ENCODE results near the gene YBX3.
A peak's percentile ranks its signal among the peaks of the same experiment; 100 is the strongest.
"Not testable (repeated sequence)": the region's sequence is repeated elsewhere in the genome, so short reads cannot be mapped to it uniquely, and the experiment has no call there.

YBX3 gene

GRCh38 chr12:10722905-10723746 is at the start of gene YBX3:
YBX3 (minus strand) TSS chr12:10723323; CDS start chr12:10723111, 212 bp downstream.
- peak; percentile 92 for DNase-seq

- DNase-seq: no peak
Observed at GRCh38 chr12:10771132-10771733, 48.1 kb upstream of the YBX3 start.

DNA sequence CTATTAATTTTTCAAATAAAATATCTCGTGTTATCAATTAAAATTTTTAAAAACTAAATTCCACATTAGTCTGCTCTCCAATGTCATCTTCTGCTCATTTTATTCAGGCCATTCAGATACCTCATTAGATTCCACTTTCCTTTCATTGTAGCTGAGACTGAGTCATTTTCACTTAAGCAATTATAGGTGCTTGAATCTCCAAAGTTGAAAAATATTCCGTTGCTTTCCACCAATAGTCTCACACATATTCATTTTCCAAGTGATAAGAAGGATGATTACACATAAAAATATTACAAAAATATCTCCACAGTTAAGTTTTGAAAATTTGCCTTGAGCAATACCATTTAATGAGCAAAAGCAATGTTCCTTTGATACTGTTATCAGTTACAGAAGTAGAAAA is 36.5 kb upstream of the YBX3 start:
- no peak for DNase-seq

DNA sequence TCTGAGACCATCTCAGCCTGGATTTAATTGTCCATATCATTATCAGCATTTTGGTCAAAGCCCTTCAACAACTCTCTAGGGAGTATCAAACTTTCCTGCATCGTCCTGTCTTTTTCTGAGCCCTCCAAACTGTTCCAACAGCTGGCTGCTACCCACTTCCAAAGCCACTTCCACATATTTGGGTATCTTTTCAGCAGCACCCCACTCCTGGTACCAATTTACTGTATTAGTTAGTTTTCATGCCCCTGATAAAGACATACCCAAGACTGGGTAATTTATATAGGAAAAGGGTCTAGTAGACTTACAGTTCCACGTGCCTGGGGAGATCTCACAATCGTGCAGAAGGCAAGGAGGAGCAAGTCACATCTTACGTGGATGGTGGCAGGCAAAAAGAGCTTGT is 33.1 kb upstream of the YBX3 start:
- DNase-seq: no peak

DNA sequence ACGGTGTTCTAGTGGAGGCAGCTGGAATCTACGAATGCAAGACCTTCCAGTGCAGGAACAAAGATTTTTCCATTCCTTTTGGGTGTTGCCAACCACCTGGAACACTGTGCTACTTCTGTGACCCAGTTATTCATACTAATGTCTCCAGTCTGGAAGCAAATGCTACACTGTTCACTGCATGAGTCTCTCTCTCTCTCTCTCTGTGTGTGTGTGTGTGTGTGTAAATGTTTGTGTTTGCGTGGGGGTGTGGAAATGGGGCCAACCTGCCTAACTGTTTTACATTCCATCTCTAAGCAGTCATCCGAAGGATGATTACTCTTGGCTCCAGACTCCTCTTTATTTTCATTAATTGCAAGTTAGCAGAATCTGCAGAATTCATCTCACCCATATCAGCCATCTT is 29.9 kb upstream of the YBX3 start:
- DNase-seq: no peak

GRCh38 chr12:10750385-10750727 is 27.2 kb upstream of the YBX3 start:
- DNase-seq: no peak

DNA sequence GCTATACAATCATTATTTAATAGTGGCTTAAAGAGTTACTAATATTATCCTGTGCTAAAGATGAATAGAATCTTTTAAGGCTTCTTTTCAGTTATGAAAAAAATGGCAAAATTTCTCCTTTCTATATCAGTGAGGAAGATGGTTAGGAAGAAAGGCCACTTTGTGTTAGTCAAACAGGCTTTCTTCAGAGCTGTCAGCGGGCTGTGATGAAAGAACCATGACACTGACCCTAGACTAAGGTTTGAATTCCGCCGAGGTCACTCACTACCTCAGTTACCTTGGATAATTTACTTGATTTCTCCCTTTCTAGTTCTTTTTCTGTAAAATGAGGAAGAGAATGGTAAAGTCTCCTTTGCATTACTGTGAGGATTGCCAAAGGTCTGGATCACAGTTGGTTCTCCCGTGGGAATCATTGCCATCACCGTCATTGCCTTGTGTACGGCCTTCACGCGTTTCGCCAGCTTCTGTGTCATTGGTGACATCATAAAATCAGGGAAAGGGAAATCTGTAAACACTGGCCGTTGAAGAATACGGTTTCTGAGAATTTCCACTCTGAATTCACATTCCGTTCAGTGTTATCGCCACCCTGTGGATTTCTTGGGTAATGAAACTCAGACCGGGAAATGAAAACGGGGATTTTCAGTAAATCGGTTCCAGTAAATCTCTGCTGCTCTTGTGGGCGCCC is 26.7 kb upstream of the YBX3 start:
- peak; percentile 88 for DNase-seq

DNA sequence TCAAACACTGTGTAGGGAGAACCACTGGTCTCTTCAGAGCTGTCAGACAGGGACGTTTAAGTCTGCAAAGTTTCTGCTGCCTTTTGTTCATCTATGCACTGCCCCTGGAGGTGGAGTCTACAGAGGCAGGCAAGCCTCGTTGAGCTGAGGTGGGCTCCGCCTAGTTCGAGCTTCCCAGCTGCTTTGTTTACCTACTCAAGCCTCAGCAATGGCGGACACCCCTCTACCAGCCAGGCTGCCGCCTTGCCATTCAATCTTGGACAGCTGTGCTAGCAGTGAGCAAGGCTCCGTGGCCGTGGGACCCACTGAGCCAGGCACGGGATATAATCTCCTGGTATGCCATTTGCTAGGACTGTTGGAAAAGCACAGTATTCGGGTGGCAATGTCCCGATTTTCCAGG is 24.6 kb upstream of the YBX3 start:
- no peak for DNase-seq

GRCh38 chr12:10743420-10743819 is 20.3 kb upstream of the YBX3 start:
- not testable (repeated sequence) for DNase-seq

DNA sequence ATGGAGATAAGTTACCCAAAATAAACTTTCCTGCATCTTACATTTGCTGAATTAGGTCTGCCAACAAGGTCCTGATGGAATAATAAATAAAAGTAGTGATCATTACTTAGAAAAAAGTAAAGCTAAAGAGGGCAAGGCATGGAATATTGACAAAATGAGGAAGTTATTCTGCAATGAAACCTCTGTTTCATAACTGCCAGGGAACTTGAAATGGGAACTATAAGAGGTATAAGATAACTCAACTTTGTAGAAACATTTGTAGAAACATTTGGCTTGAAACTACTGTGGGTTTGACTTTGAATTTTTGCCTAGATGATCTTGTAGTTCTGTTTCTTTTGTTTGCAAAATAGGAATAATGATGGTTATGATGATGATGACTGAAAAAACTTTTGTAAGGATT is 18.7 kb upstream of the YBX3 start:
- DNase-seq: no peak

GRCh38 chr12:10740182-10740581 is 17.1 kb upstream of the YBX3 start:
- no peak for DNase-seq

DNA sequence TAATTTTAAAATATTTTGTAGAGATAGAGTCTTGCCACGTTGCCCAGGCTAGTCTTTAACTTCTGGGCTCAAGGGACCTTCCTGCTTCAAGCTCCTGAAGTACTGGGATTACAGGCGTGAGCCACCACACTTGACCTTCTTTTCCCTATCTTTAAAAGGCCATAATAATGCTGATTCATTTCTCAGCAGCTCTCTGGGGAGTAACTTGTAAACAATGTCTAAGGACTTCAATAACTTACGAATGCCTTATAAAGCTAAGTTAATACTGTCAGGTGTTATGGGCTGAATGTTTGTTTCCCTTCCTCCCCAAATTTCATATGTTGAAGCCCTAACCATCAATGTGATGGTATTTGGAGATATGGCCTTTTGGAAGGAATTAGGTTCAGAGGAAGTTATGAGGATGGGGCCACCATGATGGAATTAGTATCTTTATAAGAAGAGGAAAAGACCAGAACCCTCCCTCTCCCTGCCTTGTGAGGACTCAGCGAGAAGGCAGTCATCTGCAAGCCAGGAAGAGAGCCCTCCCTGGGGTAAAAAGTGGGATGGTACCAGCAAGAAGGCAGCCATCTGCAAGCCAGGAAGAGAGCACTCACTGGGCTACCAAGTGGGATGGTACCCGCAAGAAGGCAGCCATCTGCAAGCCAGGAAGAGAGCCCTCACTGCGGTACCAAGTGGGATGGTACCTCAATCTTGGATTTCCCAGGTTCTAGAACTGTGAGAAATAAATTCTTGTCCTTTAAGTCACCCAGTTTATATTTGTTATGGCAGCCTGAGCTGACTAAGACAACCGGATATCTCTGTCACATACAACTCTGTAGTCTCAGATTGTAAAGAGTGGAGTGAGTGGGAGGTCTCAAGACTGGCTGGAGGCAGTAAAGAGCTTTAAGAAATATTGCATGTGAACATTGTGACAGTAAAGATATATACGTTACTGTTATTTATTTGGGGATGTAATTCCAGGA is 16.3 kb upstream of the YBX3 start:
- DNase-seq: no peak

- DNase-seq: no peak
Observed at GRCh38 chr12:10737249-10737648, 14.1 kb upstream of the YBX3 start.

DNA sequence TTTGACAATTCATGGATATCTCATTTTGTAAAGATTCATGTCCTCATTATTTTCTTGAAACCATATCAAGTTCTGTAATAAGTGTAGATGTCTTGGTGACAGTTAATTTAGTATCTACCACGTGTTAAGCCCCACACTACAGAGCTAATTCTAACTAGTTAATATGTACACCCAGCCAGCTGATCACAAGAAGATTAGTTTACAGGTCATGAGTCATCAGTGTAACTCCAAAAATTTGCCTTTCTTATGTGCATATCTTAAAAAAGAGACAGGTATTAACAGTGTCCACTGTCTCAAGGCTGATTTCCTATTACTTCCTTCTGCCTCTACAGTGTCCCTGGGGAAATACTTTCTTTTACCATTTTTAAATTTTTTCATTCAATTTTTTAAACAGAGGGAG is 13.3 kb upstream of the YBX3 start:
- no peak for DNase-seq

DNA sequence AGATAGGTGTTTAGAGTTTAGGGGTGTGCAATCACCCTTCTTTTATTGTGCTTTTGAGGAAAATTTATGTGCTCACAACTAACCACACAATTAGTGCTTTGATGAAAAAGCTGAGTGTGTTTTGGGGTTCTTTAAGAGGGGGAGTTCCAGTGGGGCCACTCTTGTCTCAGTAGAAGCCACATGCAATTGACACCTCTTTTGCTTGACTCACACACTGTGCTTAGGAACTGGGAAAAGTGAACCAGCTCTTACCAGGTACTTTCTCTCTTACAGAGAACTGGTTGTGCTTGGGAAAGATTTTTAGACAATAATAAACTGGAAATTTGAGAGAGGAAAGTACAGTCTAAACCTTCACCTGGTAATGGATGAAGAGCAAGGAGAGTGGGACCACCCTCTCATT is 12.3 kb upstream of the YBX3 start:
- no peak for DNase-seq

DNA sequence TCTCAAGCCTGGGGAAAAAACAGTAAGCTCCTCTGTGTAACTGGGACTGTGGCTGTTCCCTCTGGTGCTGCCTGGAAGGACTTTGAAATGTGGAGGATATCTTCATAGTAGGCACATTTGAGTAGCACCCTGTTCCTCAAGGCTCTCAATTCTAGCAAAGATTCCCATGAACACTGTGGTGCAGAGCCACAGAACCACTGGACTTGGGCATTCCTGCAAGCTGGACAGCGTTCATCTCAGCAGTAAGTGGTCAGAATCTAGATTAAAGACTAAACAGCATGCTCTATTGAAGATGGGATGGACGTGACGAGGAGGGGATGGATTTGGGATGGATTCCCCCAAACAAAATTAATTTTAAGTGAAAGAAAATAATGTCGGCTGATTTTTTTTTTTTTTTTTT is 9.4 kb upstream of the YBX3 start:
- DNase-seq: no peak

- DNase-seq: no peak
Observed at GRCh38 chr12:10732066-10732465, 8.9 kb upstream of the YBX3 start.

DNA sequence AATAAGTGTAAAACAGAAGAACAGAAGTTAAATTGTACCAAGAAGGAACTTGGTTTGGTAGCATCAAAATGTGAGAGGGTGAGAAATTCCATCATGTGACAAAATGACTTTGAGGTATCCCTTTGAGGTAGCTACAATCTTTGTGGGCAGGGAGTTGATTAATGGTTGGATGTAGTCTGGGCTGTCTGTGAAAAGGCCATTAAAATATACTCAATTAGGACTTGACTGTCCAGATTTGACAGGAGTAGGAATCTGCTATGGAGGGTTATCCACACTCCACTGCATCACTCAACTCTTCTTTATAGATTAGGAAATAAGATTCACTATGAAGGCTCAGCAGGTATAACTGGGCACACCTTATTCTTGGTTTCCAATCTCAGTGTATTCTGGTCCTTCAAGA is 7.4 kb upstream of the YBX3 start:
- DNase-seq: no peak

DNA sequence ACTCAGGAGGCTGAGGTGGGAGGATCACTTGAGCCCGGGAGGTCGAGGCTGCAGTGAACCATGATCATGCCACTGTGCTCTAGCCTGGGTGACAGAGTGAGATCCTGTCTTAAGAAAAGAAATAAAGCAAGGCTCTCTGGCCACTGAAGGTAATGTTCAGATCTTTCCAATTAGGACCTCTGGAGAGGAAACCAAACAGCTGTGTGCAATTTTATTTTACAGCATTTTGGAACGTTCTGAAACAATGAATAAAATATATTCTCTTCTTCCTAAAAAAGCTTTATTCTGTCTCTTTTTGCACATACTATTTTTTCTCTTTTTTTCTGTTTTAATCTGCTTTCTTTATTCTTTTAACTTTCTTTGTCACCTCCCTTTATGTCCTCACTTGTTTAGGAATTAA is 5.0 kb upstream of the YBX3 start:
- no peak for DNase-seq

DNA sequence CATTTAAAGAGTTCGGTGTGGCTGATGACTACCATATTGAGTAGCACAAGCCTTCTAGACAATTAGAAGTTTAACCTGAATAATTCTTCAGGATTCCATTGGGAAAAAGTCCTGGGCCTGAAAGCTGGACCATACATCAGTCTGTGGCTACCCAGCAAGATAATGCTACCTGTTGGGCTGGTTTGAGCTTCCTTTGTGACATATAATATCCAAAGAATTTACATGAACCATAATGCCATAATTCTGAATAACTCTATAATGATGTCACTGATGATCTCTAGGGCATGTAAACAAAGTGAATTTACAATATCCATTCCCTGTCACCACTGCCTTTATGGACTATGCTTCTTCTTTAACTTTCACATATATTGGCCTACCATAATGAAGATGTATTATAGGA is 3.8 kb upstream of the YBX3 start:
- no peak for DNase-seq

GRCh38 chr12:10725003-10725402 is 1.9 kb upstream of the YBX3 start:
- no peak for DNase-seq

GRCh38 chr12:10722502-10722904 is 620 bp downstream of the YBX3 start:
- DNase-seq: no peak

Measured in right hindlimb (tissue), 1 donor.